ENCODE results near the gene DBNL.

GRCh38 chr7:44063547-44063893 lies 19.0 kb downstream of the DBNL start:
- TF ChIP-seq EP300 (IDR thresholded peaks at IDR 0.05; ENCODE audit: borderline replicate concordance) (no peak), RAD21 (IDR thresholded peaks at IDR 0.05; ENCODE audit: low read depth) (no peak), YY1 (IDR thresholded peaks at IDR 0.05; ENCODE audit: low read depth) (no peak), TAF1 (IDR thresholded peaks at IDR 0.05; ENCODE audit: low read depth) (no peak), CEBPB (IDR thresholded peaks at IDR 0.05) (no peak), MAX (IDR thresholded peaks at IDR 0.05) (no peak), REST (IDR thresholded peaks at IDR 0.05; ENCODE audit: low read depth) (no peak)

All from Ishikawa (cell line).